ENCODE results near the gene BANK1. TPM values are rescaled to one million over a fixed set of nuclear protein-coding genes. Genes with fewer than 3 reads are reported as not detected.

Gene BANK1
- total and polyA plus RNA-seq, 2 of the 8 experiments (the other 6 are each of a cell fraction or from before 2014, with no cell fraction given) = 0.59 to 0.93 TPM

DNA sequence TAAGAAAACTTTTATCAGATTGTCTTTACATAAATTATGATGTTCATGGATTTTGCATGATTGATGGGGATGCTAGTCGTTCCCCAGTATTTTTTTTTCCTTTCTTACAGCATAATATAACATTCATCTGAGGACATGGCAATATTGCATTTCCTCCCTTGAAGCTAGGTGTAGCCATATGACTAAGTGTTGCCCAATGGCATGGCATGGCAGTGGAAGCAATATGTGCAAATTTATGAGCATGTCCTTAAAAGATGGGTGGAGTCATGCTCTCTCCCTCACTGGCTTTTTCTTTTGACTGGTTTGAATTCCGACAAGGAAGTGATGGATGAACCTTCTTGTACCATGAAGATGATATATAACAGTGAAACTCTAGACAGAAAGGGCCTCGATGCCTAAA lies 96.3 kb downstream of the BANK1 start:
- no peak for FAIRE-seq
- CTCF ChIA-PET (ENCODE audit: partially characterized antibody) = interaction anchor here (0.6 kb wide), 1 partner anchor 35 kb away, joined by 4 read pairs; no protein-coding TSS in a partner anchor
- TF ChIP-seq SIRT6 (IDR thresholded peaks at IDR 0.05; ENCODE audit: low read length) = no peak
- no peak for TF ChIP-seq RFX5 (IDR thresholded peaks at IDR 0.05; ENCODE audit: borderline replicate concordance, low read depth, low read length)
- no peak for TF ChIP-seq JUND (IDR thresholded peaks at IDR 0.05; ENCODE audit: low read length)
- TF ChIP-seq KDM4A (IDR thresholded peaks at IDR 0.05; ENCODE audit: low read depth, low read length, severe bottlenecking) = no peak
- TF ChIP-seq, protein P1, sequence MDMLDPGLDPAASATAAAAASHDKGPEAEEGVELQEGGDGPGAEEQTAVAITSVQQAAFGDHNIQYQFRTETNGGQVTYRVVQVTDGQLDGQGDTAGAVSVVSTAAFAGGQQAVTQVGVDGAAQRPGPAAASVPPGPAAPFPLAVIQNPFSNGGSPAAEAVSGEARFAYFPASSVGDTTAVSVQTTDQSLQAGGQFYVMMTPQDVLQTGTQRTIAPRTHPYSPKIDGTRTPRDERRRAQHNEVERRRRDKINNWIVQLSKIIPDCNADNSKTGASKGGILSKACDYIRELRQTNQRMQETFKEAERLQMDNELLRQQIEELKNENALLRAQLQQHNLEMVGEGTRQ (IDR thresholded peaks at IDR 0.05; ENCODE audit: low read length) = no peak
- no peak for TF ChIP-seq SP4 (IDR thresholded peaks at IDR 0.05; ENCODE audit: low read length)
- no peak for TF ChIP-seq RBBP5 (IDR thresholded peaks at IDR 0.05; ENCODE audit: borderline replicate concordance, low read depth, low read length)
- TF ChIP-seq GABPA (IDR thresholded peaks at IDR 0.05; ENCODE audit: borderline replicate concordance, insufficient read depth, low read length) = no peak
- TF ChIP-seq HDAC6 (IDR thresholded peaks at IDR 0.05; ENCODE audit: low read depth, low read length) = no peak
- no peak for TF ChIP-seq POLR2AphosphoS5 (IDR thresholded peaks at IDR 0.05; ENCODE audit: low read depth, low read length)
- TF ChIP-seq KDM5A (IDR thresholded peaks at IDR 0.05; ENCODE audit: low read length) = no peak
- no peak for TF ChIP-seq POU5F1 (IDR thresholded peaks at IDR 0.05; ENCODE audit: low read depth, low read length)
- TF ChIP-seq TAF1 (IDR thresholded peaks at IDR 0.05; ENCODE audit: low read depth, low read length) = no peak
- TF ChIP-seq MAFK (IDR thresholded peaks at IDR 0.05; ENCODE audit: low read depth, low read length) = no peak
- no peak for TF ChIP-seq RXRA (IDR thresholded peaks at IDR 0.05; ENCODE audit: insufficient read depth, low read depth, low read length)

More for the DNA sequence above, 96.3 kb downstream of the BANK1 start:
- H4K20me1 ChIP-seq (replicated peaks in 1 of 2; ENCODE audit: control insufficient read depth in 1 of 2, insufficient read depth in 2 of 2, low read length in 2 of 2) = no peaks in the 10 kb centered on the region
- H2AFZ ChIP-seq (ENCODE audit: low read length) = peak overlapping the region; percentile 19; the same call in 1 of the 2 replicates
- no peak overlapping the region for H2BK20ac ChIP-seq (ENCODE audit: low read length)
- H3K4ac ChIP-seq (replicated peaks; ENCODE audit: insufficient read length, low read depth, low read length) = no peak overlapping the region
- H3K4me1 ChIP-seq (replicated peaks in 1 of 4; ENCODE audit: control insufficient read depth in 3 of 4, insufficient read depth in 4 of 4, low read length in 3 of 4) = no peaks in the 10 kb centered on the region
- no peak overlapping the region for H4K91ac ChIP-seq (replicated peaks; ENCODE audit: insufficient read length, low read length)
- H3K79me2 ChIP-seq (ENCODE audit: control insufficient read depth in 1 of 2, insufficient read depth in 2 of 2, low read length in 2 of 2) = no peaks in the 10 kb centered on the region
- no peak overlapping the region for H3K27ac ChIP-seq (ENCODE audit: low read depth, low read length)
- no peak overlapping the region for H3K9ac ChIP-seq (replicated peaks in 1 of 4; ENCODE audit: extremely low read depth in 1 of 4, low read depth in 3 of 4, low read length in 3 of 4)
- H3K9me3 ChIP-seq (ENCODE audit: insufficient read depth in 2 of 2, low read depth in 1 of 2, low read length in 1 of 2) = no peaks in the 10 kb centered on the region
- H3K4me3 ChIP-seq (ENCODE audit: extremely low read depth in 1 of 4, insufficient read depth in 2 of 4, low read depth in 3 of 4, low read length in 4 of 4) = no peak overlapping the region
- no peaks in the 10 kb centered on the region; a peak in 1 of 8 replicates for H3K36me3 ChIP-seq (ENCODE audit: control insufficient read depth in 2 of 4, insufficient read depth in 4 of 4, low read length in 3 of 4)
- no peak overlapping the region for H3K14ac ChIP-seq (ENCODE audit: insufficient read length)
- POLR2A ChIA-PET (ENCODE audit: partially characterized antibody) = no interaction called here
- no peak overlapping the region for H3K18ac ChIP-seq (ENCODE audit: extremely low read depth, low read length)
- H2BK15ac ChIP-seq (ENCODE audit: low read length) = no peak overlapping the region
- H2BK5ac ChIP-seq (ENCODE audit: low read depth, low read length) = no peak overlapping the region
- no peak overlapping the region for H4K8ac ChIP-seq (ENCODE audit: extremely low read depth, insufficient read depth, low read length)
- H2BK120ac ChIP-seq (replicated peaks; ENCODE audit: low read depth, low read length) = no peak overlapping the region
- H4K5ac ChIP-seq (ENCODE audit: insufficient read length, low read depth, low read length) = no peak overlapping the region
- 97% methylated on average over 3 of the region's 3 CpGs; no CpG with 5 or more reads in 1 of the 2 experiments for WGBS, 2 experiments (ENCODE audit: extremely low coverage in 1 of 2, insufficient coverage in 1 of 2, insufficient read length in 1 of 2, insufficient replicate concordance in 2 of 2, low coverage in 1 of 2, low lambda C conversion rate in 2 of 2, missing lambda C conversion rate in 1 of 2)
- no peak overlapping the region for H3K56ac ChIP-seq (replicated peaks; ENCODE audit: insufficient read length, low read depth, low read length)
- no peaks in the 10 kb centered on the region for H3K27me3 ChIP-seq (replicated peaks in 1 of 4; ENCODE audit: control insufficient read depth in 3 of 4, extremely low read depth in 1 of 4, insufficient read depth in 3 of 4, low read length in 3 of 4)
- no peak overlapping the region for H2AK5ac ChIP-seq (ENCODE audit: low read depth, low read length)
- H3K79me1 ChIP-seq (ENCODE audit: low read depth, low read length) = no peaks in the 10 kb centered on the region
- no peak overlapping the region for H3K23ac ChIP-seq (ENCODE audit: insufficient read length)
- no peak overlapping the region for H3K4me2 ChIP-seq (ENCODE audit: insufficient read depth in 1 of 2, low read depth in 2 of 2, low read length in 2 of 2)
- no peak overlapping the region for H2BK12ac ChIP-seq (ENCODE audit: low read depth, low read length)
- no peak for DNase-seq (ENCODE audit: low read depth in 1 of 2, low spot score in 2 of 2)
- H3K23me2 ChIP-seq (ENCODE audit: low read depth, low read length) = no peaks in the 10 kb centered on the region
